Stimulated activated CD4-positive, alpha-beta T cell treated with anti-CD3 and anti-CD28 coated beads, TNF-alpha, amount 100 ng/mL, for 1 hour (primary cell): Measurements from ENCODE around the gene TK2.
"Not testable (repeated sequence)": the region's sequence is repeated elsewhere in the genome, so short reads cannot be mapped to it uniquely, and the experiment has no call there.

Experiments
- DNase-seq, 3 donors: peaks; one replicate each; pipeline ENCODE4 v3.0.0-alpha.2; 2020; ENCODE audit warnings: low read depth in 3 of 3, low spot score in 1 of 3

Gene TK2

GRCh38 chr16:66469947-66470546 lies 79.9 kb downstream of the TK2 start:
- DNase-seq, result no peak

GRCh38 chr16:66469291-66469946 lies 80.5 kb downstream of the TK2 start:
- DNase-seq, result no peak

- DNase-seq, result no peak
These were observed 81.5 kb downstream of the TK2 start for GRCh38 chr16:66468321-66468965.

GRCh38 chr16:66467611-66468010 lies 82.3 kb downstream of the TK2 start:
- no peak for DNase-seq

GRCh38 chr16:66466636-66467035 lies 83.3 kb downstream of the TK2 start:
- DNase-seq, result not testable (repeated sequence)

GRCh38 chr16:66465946-66466345 lies 84.0 kb downstream of the TK2 start:
- not testable (repeated sequence) for DNase-seq

GRCh38 chr16:66462912-66463311 lies 87.0 kb downstream of the TK2 start:
- no peak for DNase-seq

- no peak for DNase-seq
These were observed 89.2 kb downstream of the TK2 start for GRCh38 chr16:66460703-66461102.

- DNase-seq, result no peak
These were observed 90.0 kb downstream of the TK2 start for GRCh38 chr16:66459878-66460277.

- no peak for DNase-seq
These were observed 91.1 kb downstream of the TK2 start for GRCh38 chr16:66458853-66459252.

GRCh38 chr16:66458292-66458691 lies 91.6 kb downstream of the TK2 start:
- DNase-seq, result no peak
